Breast epithelium (tissue), 4 donors: Measurements from ENCODE around the gene CHPT1. TPM values are rescaled to one million over a fixed set of nuclear protein-coding genes. Genes with fewer than 3 reads are reported as not detected.

ENCODE experiments used
- DNase-seq, 2 donors: peaks; one replicate each; pipeline ENCODE4 v3.0.0-alpha.2; 2019; ENCODE audit warnings: low spot score in 2 of 2
- H3K27ac ChIP-seq, 2 donors: fragments of 200-600 bp; sonication (generic) in 1 of 2; one replicate each; pipeline ENCODE4 v1.5.1; 2016 to 2019; ENCODE audit warnings: mild to moderate bottlenecking in 1 of 2
- H3K27me3 ChIP-seq, 2 donors: fragments of 200-600 bp; sonication (generic) in 1 of 2; one replicate each; pipeline versions ENCODE4 v1.5.1 to v1.6.0; 2017 to 2019; ENCODE audit warnings: control low read depth in 1 of 2, mild to moderate bottlenecking in 1 of 2
- H3K36me3 ChIP-seq: fragments of 200-600 bp; one replicate; pipeline ENCODE4 v1.5.1; 2019
- H3K4me1 ChIP-seq, 2 donors: fragments of 200-600 bp; sonication (generic); one replicate each; pipeline ENCODE4 v1.5.1; 2016 to 2019; ENCODE audit warnings: control low read depth in 1 of 2
- H3K4me3 ChIP-seq, 3 donors: fragments of 200-600 bp; sonication (generic); 1 replicate in 2 of 3; 2 replicates in 1 of 3; pipeline ENCODE4 v1.5.1; 2016 to 2019; ENCODE audit warnings: mild to moderate bottlenecking in 3 of 3, moderate library complexity in 2 of 3
- H3K9me3 ChIP-seq, 2 donors: fragments of 200-600 bp; sonication (generic) in 1 of 2; one replicate each; pipeline ENCODE4 v1.5.1; 2016 to 2019; ENCODE audit warnings: control low read depth in 1 of 2
- POLR2A ChIP-seq: fragments of 450-650 bp; IDR thresholded peaks from one replicate; pipeline ENCODE4 v1.6.1; 2016; ENCODE audit warnings: antibody characterized with exemption, mild to moderate bottlenecking, moderate library complexity
- POLR2AphosphoS5 ChIP-seq, 3 donors: sonication (generic); formaldehyde crosslinking; IDR thresholded peaks; one replicate each; pipeline ENCODE4 v1.6.1; 2017; ENCODE audit warnings: antibody characterized with exemption in 3 of 3
- intact Hi-C: fragments of 100-400 bp; cut with DNase I; formaldehyde crosslinking; loops from one replicate; pipeline ENCODE4 v1.15.1; 2023; ENCODE audit warnings: low total_unique reads
- total RNA-seq, 3 donors: library from RNA; depleted of rRNA; stranded (reverse); fragments of >200 nt; gene quantifications; one replicate each; pipeline ENCODE4 v1.1.0, GENCODE V29; 2016
- TF ChIP-seq, protein P1 (sequence below), 3 donors: fragments of 450-650 bp; IDR thresholded peaks; one replicate each; pipeline ENCODE4 v1.5.1; 2016 to 2017; ENCODE audit warnings: antibody characterized with exemption in 3 of 3, mild to moderate bottlenecking in 3 of 3, moderate library complexity in 3 of 3

CHPT1 gene
- total RNA-seq, 3 donors from 2014 or later, result 148 to 334 (median 278) TPM

DNA sequence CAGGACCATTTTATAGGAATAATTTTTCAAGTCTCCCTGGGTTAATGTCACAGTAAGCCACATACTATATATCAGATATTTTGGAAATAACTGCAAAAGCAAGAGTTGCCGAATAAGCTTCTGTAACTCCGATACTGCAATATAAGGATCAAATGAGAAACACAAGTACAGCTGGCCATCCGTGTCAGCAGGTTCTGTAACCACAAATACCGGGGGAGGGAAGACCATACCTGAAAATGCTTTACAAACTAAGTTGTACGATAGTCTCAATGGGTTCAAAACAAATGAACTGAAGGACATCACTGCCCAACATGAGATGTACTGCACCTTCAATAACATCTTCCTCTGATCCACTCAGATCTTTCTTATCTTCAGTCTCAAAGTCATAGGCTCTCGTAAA lies 40.0 kb downstream of the CHPT1 start:
- Histone ChIP-seq H3K9me3 (no peaks in the 10 kb centered on the region), H3K36me3 (peaks cover 6% of the 10 kb centered on the region), H3K4me1 (no peaks in the 10 kb centered on the region), H3K27ac (no peak overlapping the region), H3K4me3 (no peak overlapping the region), H3K27me3 (no peaks in the 10 kb centered on the region)
- intact Hi-C loops, result no loop called here
- DNase-seq, result no peak
- TF ChIP-seq, protein P1, sequence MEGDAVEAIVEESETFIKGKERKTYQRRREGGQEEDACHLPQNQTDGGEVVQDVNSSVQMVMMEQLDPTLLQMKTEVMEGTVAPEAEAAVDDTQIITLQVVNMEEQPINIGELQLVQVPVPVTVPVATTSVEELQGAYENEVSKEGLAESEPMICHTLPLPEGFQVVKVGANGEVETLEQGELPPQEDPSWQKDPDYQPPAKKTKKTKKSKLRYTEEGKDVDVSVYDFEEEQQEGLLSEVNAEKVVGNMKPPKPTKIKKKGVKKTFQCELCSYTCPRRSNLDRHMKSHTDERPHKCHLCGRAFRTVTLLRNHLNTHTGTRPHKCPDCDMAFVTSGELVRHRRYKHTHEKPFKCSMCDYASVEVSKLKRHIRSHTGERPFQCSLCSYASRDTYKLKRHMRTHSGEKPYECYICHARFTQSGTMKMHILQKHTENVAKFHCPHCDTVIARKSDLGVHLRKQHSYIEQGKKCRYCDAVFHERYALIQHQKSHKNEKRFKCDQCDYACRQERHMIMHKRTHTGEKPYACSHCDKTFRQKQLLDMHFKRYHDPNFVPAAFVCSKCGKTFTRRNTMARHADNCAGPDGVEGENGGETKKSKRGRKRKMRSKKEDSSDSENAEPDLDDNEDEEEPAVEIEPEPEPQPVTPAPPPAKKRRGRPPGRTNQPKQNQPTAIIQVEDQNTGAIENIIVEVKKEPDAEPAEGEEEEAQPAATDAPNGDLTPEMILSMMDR (IDR thresholded peaks at IDR 0.05), result no peak
- no peak for TF ChIP-seq POLR2AphosphoS5 (IDR thresholded peaks at IDR 0.05)
- TF ChIP-seq POLR2A, result no peak

DNA sequence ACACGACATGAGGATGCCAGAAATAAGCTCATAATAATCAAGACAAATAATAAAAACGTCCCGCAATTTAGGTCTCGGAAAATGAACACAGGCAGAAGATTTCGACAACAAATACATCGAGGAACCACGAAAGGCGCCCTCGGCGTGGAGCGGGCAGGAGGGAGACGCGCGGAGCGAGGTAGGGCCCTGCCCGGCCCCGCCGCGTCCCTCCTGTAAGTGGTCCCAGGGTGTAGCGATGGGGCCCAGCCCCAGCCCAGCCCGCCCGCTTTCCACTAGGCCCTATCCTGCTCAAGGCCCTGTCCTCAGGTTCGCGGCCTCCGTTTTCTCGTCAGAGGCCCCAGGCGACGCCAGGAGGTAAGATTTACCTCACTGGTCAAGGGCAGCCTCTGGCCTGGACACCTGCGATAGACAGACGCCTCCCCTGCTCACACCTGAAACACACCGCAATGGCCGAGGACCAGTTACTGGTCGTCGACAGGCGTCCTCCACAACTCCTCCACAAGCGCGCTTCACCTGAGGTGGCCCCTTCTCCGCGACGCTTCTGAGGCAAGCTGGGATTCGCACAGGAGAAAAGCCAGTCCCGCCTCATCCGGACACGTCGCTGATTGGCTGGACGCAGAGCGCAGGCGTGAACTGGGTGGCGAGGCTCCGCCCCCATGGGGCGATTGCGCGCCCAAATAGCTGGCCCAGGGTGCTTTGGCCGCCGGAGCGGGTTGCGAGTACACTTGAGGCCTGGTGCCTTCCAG lies 41.7 kb downstream of the CHPT1 start, which contains the start of gene SYCP3:
Gene SYCP3 (minus strand): TSS at position 543 of the 746 bp plus-strand sequence. CDS start 1,527 bp downstream, outside the sequence.
- DNase-seq, result no peak
- Histone ChIP-seq H3K27me3 (no peaks in the 10 kb centered on the region), H3K9me3 (no peaks in the 10 kb centered on the region), H3K4me3 (no peak within 1 kb of the TSS), H3K36me3 (peaks cover 6% of the 10 kb centered on the region), H3K27ac (no peak within 1 kb of the TSS), H3K4me1 (no peaks in the 10 kb centered on the region)
- intact Hi-C loops, result no loop called here
- TF ChIP-seq, protein P1 (IDR thresholded peaks at IDR 0.05), result no peak
- TF ChIP-seq POLR2AphosphoS5 (IDR thresholded peaks at IDR 0.05) (no peak), POLR2A (no peak)

DNA sequence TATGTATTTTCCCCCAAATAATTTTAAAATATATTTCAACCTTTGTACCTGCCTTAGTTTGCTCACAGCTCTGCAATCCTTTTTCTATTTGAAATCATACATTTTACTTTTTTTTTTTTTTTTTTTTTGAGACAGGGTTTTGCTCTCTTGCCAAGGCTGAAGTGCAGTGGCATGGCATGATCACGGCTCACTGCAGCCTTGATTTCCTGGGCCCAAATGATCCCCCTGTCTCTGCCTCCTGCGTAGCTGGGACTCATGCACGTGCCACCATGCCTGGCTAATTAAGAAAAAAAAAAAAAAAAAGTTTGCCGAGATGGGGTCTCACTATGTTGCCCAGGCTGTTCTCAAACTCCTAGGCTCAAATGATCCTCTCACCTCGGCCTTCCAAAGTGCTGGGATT lies 43.1 kb downstream of the CHPT1 start:
- no peaks in the 10 kb centered on the region for H3K4me1 ChIP-seq
- no peaks in the 10 kb centered on the region for H3K9me3 ChIP-seq
- H3K4me3 ChIP-seq, result no peak overlapping the region
- TF ChIP-seq POLR2AphosphoS5 (IDR thresholded peaks at IDR 0.05) (no peak), POLR2A (no peak)
- TF ChIP-seq, protein P1 (IDR thresholded peaks at IDR 0.05), result no peak
- H3K27me3 ChIP-seq, result no peaks in the 10 kb centered on the region
- no peak for DNase-seq
- intact Hi-C loops, result no loop called here
- H3K27ac ChIP-seq, result no peak overlapping the region
- H3K36me3 ChIP-seq, result peaks cover 6% of the 10 kb centered on the region

DNA sequence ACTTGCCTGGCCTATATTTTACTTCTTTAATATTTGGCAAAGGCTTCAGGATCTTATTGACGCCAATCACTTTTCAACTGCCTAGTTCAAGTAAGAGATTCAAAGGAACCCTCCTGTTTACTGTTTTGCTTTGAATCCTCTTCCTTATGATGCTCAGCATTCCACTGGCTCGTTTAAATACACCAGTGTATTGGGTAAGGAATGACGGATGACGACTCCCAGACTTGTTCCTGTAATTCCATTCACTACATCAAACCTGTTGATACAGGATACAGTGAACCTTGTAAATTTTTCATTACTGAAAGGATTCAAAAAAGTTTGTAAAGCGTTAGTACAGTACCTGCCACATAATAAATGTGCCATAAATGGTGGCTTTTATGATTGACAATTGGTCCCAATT lies 43.5 kb downstream of the CHPT1 start:
- no peak overlapping the region for H3K27ac ChIP-seq

DNA sequence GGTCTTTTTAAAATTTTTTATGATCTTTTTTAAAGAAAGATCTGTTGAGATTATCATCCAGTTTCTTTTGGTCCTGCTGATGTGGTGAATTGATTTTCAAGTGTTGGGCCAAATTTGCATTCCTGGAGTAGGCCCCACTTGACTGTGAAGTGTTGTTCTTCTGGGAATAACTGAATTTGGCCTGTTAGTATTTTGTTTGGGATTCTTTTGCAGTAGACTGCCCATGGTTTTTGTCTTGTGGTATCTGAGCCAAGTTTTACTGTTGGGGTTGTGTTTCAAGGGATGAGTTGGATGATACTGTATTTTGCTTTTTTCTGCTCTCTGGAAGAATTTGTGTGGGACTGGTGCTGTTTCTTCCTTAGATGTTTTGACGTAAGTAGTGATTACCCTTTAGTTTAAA lies 45.8 kb downstream of the CHPT1 start:
- Histone ChIP-seq H3K4me3 (no peak overlapping the region), H3K27me3 (no peaks in the 10 kb centered on the region), H3K27ac (no peak overlapping the region), H3K4me1 (no peaks in the 10 kb centered on the region), H3K36me3 (peaks cover 6% of the 10 kb centered on the region), H3K9me3 (no peaks in the 10 kb centered on the region)
- no peak for TF ChIP-seq POLR2AphosphoS5 (IDR thresholded peaks at IDR 0.05)
- no peak for TF ChIP-seq POLR2A
- TF ChIP-seq, protein P1 (IDR thresholded peaks at IDR 0.05), result no peak
- no peak for DNase-seq
- intact Hi-C loops, result no loop called here

More for the DNA sequence above, 43.5 kb downstream of the CHPT1 start:
- Histone ChIP-seq H3K4me3 (no peak overlapping the region), H3K27me3 (no peaks in the 10 kb centered on the region), H3K36me3 (peaks cover 6% of the 10 kb centered on the region), H3K9me3 (no peaks in the 10 kb centered on the region), H3K4me1 (no peaks in the 10 kb centered on the region)
- no peak for DNase-seq
- intact Hi-C loops, result no loop called here
- TF ChIP-seq POLR2AphosphoS5 (IDR thresholded peaks at IDR 0.05), result no peak
- TF ChIP-seq, protein P1 (IDR thresholded peaks at IDR 0.05), result no peak
- TF ChIP-seq POLR2A, result no peak
